HG03575 (cell line): ENCODE data around the gene EPB41L4A.
A peak's percentile ranks its signal among the peaks of the same experiment; 100 is the strongest.
"Not testable (repeated sequence)": the region's sequence is repeated elsewhere in the genome, so short reads cannot be mapped to it uniquely, and the experiment has no call there.

Experiments used
- ATAC-seq: cut with Tn5 transposase; IDR thresholded peaks from one replicate; pipeline ENCODE4 v1.9.1; 2021; ENCODE audit not compliant: unreplicated experiment, insufficient number of reproducible peaks, low FRiP score; ENCODE audit errors: extremely low read depth

EPB41L4A gene, protein sequence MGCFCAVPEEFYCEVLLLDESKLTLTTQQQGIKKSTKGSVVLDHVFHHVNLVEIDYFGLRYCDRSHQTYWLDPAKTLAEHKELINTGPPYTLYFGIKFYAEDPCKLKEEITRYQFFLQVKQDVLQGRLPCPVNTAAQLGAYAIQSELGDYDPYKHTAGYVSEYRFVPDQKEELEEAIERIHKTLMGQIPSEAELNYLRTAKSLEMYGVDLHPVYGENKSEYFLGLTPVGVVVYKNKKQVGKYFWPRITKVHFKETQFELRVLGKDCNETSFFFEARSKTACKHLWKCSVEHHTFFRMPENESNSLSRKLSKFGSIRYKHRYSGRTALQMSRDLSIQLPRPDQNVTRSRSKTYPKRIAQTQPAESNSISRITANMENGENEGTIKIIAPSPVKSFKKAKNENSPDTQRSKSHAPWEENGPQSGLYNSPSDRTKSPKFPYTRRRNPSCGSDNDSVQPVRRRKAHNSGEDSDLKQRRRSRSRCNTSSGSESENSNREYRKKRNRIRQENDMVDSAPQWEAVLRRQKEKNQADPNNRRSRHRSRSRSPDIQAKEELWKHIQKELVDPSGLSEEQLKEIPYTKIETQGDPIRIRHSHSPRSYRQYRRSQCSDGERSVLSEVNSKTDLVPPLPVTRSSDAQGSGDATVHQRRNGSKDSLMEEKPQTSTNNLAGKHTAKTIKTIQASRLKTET

DNA sequence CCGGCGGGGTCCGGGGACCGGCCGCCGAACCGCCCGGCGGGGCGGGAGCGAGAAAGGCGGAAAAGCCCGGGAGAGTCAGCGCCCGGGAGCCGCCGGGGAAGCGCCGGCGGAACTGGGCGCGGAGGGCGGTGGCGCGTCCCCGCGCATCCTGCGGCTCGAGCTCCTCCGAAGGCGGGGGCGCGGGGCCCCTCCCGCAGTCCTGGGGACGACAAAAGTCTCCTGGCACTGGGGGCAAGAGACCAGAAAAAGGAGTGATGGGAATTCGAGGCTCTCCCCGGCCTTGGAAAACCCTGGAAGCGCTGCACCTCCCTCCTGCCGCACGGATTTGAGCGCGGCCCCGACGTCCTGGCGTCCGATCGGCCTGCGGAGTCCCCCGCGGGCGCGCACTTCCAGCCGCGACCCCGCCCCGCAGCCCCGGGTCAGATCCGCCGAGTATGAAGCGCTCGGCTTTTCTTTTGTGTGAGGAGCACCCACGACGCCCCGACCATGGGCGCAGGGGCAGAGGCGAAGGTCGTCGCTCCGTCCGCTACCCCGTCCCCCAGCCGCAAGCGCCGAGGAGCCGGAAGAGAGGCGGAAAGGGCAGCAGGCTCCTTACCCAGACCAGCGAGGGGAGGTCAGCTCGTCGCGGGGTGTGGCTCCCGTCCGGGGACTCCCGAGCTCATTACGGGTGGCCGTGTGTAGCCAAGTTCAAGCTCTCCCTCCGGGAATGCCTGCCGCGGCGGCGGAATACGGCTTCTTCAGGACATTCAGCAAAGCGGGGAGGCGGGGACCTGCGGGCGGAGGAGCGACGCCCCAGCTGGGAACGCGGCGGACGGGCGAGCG is at the start of gene EPB41L4A:
EPB41L4A (minus strand) TSS at position 114 of the 822 bp plus-strand sequence. CDS start 238 bp downstream, outside the sequence.
- no peak for ATAC-seq

GRCh38 chr5:112467485-112467884 is 48.4 kb upstream of the EPB41L4A start:
- ATAC-seq = no peak

GRCh38 chr5:112466261-112466660 is 47.2 kb upstream of the EPB41L4A start:
- not testable (repeated sequence) for ATAC-seq

DNA sequence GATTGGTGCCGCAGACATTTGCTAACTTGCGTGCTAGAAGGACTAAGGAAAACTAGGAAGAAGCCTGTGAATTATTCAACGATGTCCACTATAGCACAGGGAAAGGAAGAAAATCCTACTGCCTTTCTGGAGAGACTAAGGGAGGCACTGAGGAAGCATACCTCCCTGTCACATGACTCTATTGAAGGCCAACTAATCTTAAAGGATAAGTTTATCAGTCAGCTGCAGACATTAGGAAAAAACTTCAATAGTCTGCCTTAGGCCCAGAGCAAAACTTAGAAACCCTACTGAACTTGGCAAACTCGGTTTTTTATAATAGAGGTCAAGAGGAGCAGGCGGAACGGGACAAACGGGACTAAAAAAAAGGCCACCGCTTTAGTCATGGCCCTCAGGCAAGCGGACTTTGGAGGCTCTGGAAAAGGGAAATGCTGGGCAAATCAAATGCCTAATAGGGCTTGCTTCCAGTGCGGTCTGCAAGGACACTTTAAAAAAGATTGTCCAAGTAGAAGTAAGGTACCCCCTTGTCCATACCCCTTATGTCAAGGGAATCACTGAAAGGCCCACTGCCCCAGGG is 28.2 kb upstream of the EPB41L4A start:
- ATAC-seq = not testable (repeated sequence)

DNA sequence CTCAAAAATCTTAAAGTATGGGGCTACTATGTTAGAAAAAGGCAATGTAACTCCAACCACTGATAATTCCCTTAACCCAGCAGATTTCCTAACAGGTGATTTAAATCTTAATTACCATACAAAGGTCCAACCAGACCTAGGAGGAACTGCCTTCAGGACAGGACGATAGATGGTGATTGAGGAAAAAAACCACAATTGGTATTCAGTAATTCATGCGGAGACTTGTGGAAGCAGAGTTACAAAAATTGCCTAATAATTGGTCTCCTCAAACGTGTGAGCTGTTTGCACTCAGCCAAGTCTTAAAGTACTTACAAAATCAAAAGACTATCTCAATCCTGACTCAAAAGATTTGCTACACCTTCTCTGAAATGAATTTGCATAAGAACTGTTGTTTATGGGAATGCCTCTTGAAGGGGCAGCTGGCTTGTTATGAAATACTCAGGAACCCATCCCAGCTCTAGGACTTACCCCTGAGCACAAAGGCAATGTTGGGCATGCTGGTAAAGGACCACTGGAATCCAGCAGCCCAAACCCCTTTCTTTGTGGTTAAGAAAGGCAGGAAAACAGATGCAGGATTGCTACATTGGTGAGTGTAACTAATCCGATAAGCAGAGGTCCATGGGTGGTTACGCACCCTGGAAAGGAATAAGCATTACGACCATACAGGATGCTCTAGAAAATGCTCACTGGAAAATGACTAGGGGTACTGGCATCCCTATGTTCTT is 26.7 kb upstream of the EPB41L4A start:
- ATAC-seq = no peak

DNA sequence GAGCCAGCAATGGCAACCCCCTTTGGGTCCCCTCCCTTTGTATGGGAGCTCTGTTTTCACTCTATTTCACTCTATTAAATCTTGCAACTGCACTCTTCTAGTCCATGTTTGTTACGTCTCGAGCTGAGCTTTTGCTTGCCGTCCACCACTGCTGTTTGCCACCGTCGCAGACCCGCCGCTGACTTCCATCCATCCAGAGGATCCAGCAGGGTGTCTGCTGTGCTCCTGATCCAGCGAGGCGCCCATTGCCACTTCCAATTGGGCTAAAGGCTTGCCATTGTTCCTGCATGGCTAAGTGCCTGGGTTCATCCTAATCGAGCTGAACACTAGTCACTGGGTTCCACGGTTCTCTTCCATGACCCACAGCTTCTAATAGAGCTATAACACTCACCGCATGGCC is 24.9 kb upstream of the EPB41L4A start:
- not testable (repeated sequence) for ATAC-seq

DNA sequence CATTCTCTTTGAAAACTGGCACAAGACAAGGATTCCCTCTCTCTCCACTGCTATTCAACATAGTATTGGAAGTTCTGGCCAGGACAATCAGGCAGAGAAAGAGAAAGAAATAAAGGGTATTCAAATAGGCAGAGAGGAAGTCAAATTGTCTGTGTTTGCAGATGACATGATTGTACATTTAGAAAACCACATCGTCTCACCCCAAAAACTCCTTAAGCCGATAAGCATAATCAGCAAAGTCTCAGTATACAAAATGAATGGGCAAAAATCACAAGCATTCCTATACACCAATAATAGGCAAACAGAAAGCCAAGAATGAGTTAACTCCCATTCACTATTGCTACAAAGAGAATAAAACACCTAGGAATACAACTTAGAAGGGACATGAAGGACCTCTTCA is 21.0 kb upstream of the EPB41L4A start:
- ATAC-seq = no peak

DNA sequence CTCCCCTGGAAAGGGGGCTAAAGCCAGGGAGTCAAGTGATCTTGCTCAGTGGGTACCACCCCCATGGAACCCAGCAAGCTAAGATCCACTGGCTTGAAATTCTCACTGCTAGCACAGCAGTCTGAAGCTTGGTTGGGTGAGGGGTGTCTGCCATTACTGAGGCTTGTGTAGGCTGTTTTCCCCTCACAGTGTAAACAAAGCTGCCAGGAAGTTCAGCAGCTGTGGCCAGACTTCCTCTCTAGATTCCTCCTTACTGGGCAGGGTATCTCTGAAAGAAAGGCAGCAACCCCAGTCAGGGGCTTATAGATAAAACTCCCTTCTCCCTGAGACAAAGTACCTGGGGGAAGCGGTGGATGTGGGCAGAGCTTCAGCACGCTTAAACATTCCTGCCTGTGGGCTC is 17.1 kb upstream of the EPB41L4A start:
- no peak for ATAC-seq

- ATAC-seq = no peak
Measured at GRCh38 chr5:112434641-112435040, 15.6 kb upstream of the EPB41L4A start.

DNA sequence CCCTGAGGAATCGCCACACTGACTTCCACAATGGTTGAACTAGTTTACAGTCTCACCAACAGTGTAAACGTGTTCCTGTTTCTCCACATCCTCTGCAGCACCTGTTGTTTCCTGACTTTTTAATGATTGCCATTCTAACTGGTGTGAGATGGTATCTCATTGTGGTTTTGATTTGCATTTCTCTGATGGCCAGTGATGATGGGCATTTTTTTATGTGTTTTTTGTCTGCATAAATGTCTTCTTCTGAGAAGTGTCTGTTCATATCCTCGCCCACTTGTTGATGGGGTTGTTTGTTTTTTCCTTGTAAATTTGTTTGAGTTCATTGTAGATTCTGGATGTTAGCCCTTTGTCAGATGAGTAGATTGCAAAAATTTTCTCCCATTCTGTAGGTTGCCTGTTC is 7.1 kb upstream of the EPB41L4A start:
- not testable (repeated sequence) for ATAC-seq

- peak; percentile 51 for ATAC-seq
Measured at GRCh38 chr5:112419986-112420864, 1.1 kb upstream of the EPB41L4A start.

GRCh38 chr5:112418659-112419163 is 366 bp downstream of the EPB41L4A start:
- no peak for ATAC-seq

DNA sequence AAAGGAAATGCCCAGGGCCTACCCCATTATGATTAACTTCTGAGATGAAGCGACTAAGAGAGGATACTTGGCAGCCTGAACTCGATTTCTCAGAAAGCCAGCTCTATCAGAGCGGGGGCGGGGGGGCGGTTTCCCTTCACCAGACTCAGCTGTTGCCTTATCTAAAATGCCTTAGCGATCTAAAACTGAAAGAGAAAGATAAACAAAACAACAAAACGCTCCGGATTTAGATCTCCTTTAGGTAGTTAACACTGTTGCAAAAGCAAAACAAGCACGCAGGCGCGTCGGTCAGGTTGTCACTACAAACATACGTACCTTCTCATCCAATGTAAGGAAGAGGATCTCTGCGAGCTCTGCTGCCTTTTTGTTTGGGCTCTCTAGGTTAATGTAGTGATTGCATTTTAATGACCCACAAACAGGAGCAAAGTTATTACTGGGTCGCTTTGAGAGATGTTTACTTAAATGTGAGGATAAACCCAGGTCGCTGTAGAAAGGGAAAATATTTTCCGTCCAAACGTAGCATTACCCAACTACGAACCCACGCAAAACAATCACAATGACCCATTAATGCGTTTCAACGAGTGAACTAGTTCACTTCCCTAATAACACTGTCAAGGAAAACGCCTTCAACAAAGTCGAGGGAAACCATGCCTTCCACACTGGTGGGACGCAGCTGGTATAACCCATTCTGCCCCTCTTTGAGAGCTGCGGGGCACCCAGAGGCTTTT is 982 bp downstream of the EPB41L4A start:
- peak; percentile 44 for ATAC-seq

DNA sequence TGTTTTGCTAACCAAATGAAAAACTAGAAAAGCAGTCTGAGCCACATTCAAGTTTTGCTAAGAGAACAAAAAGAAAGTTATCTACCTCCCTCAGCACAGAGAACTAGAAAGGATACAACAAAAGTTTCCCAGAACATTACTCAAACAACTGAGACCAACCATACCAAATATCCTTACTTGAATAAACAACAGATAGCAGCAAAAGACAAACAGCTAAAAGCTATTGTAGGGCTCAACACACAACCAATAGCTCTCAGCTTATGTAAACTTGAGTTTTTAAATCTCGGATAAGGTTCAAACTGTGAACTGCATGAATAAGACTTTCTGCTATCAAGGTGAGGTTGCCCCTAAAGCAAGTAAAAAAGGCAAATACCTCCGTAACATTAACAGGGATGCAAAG is 3.5 kb downstream of the EPB41L4A start:
- no peak for ATAC-seq

DNA sequence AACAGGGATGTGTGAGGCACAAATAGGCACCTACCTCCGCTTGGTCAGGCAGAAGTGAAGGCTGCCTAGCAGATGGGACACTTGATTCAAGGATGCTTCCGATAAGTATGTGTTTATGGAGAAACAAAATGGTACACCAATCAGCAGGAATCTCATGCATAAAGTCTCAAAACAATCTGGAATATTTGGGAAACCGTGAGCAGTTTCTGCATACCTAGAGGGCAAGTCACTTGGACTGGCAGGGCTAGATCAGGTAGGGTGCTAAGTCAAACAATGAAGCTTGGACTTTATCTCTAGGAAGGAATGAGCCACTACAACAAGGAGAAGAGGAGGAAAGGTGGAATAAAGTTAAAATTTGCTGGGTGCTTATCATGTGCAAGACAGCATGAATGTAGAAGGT is 5.5 kb downstream of the EPB41L4A start:
- no peak for ATAC-seq

GRCh38 chr5:112412346-112412745 is 6.7 kb downstream of the EPB41L4A start:
- no peak for ATAC-seq

DNA sequence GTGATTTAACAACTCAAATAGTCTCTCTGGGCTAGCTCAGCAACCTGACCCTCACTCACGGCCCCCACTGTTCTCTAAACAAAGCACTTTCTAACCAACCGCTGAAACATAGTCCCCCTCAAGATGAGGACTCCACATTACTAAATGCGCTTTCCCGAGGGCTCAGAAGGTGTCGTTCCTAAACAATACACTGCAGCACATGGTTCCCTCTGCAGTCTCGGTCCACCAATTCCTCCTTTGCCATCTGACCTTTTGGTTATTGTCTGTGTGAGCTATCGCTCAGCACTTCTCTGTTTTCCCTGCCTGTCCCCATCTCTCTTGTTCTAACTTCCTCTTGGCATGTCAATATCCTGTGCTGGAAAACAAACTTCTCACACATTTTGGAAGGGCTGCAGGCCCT is 7.2 kb downstream of the EPB41L4A start:
- no peak for ATAC-seq
